Endothelial cell of umbilical vein (primary cell): ENCODE results near the gene NEXMIF. TPM values are rescaled to one million over a fixed set of nuclear protein-coding genes. Genes with fewer than 3 reads are reported as not detected.

Experiments used
- BruUV-seq: library from RNA; stranded (reverse); fragments of 400-500 nt; replicated peaks from 2 replicates; lab custom pipeline; 2021; lab: Mats Ljungman, UMichigan
- CTCF ChIA-PET: fragments of 300-600, 350-600 bp; sonication (Branson Sonifier 250); formaldehyde crosslinking; loops from one replicate; lab custom pipeline; 2021; ENCODE audit warnings: antibody characterized with exemption, inconsistent platforms; lab: Charles Lee
- POLR2A ChIA-PET: fragments of 300-600, 350-600 bp; sonication (Branson Sonifier 250); formaldehyde crosslinking; loops from one replicate; lab custom pipeline; 2021; ENCODE audit warnings: antibody characterized with exemption, inconsistent platforms; lab: Charles Lee
- DNase-seq: peaks from one replicate; pipeline ENCODE4 v3.0.0-alpha.2; 2011; ENCODE audit warnings: low read depth, low spot score
- FAIRE-seq: peaks from 2 replicates; lab custom pipeline; 2011; peaks lifted over from hg19 to GRCh38; lab: Jason Lieb, UNC
- H2AFZ ChIP-seq: 2 replicates; pipeline ENCODE4 v1.6.0; 2012; ENCODE audit warnings: low read depth, low read length, control low read depth, inconsistent platforms
- H3K27ac ChIP-seq: 2 replicates; pipeline ENCODE4 v1.5.1; 2011; ENCODE audit warnings: low read depth, mild to moderate bottlenecking, control low read depth, low read length, moderate library complexity; ENCODE audit not compliant: insufficient read depth
- H3K27me3 ChIP-seq, 2 experiments: 2 replicates each; pipeline versions ENCODE4 v1.6.0 to v1.6.1; 2011; ENCODE audit warnings: low read length in 2 of 2, mixed read lengths in 1 of 2; ENCODE audit not compliant: control insufficient read depth in 2 of 2, insufficient read depth in 2 of 2
- H3K36me3 ChIP-seq, 2 experiments: 2 replicates in 1 of 2; 3 replicates in 1 of 2; pipeline ENCODE4 v1.5.1; 2011; ENCODE audit warnings: low read length in 2 of 2, mild to moderate bottlenecking in 1 of 2, moderate library complexity in 1 of 2; ENCODE audit not compliant: control insufficient read depth in 2 of 2, insufficient read depth in 2 of 2; ENCODE audit errors: extremely low read depth in 1 of 2
- H3K4me1 ChIP-seq: 3 replicates; pipeline ENCODE4 v1.5.1; 2011; ENCODE audit warnings: mild to moderate bottlenecking, low read length; ENCODE audit not compliant: control insufficient read depth, insufficient read depth; ENCODE audit errors: extremely low read depth
- H3K4me2 ChIP-seq: 2 replicates; pipeline ENCODE4 v1.6.1; 2011; ENCODE audit warnings: low read length, control low read depth, mixed read lengths; ENCODE audit not compliant: insufficient read depth
- H3K4me3 ChIP-seq, 3 experiments: fragments of 200-600 bp in 1 of 3; sonication (generic), shearing (Covaris generic) in 1 of 3; replicated peaks in 1 of 3; 2 replicates each; pipeline ENCODE4 v1.5.1; 2011 to 2016; ENCODE audit warnings: control low read depth in 3 of 3, low read length in 3 of 3, mild to moderate bottlenecking in 2 of 3, inconsistent platforms in 1 of 3, low read depth in 1 of 3, moderate library complexity in 1 of 3; ENCODE audit not compliant: insufficient read depth in 1 of 3
- H3K79me2 ChIP-seq: 2 replicates; pipeline ENCODE4 v1.6.0; 2012; ENCODE audit warnings: low read length, inconsistent platforms; ENCODE audit not compliant: control insufficient read depth, insufficient read depth
- H3K9ac ChIP-seq: replicated peaks from 2 replicates; pipeline ENCODE3; 2011; ENCODE audit warnings: low read length, control low read depth; ENCODE audit not compliant: insufficient read depth; ENCODE audit errors: extremely low read depth
- H3K9me1 ChIP-seq: replicated peaks from 3 replicates; pipeline ENCODE4 v1.6.0; 2011; ENCODE audit warnings: mild to moderate bottlenecking, low read length; ENCODE audit not compliant: control insufficient read depth, insufficient read depth; ENCODE audit errors: extremely low read depth
- H3K9me3 ChIP-seq: replicated peaks from 2 replicates; pipeline ENCODE4 v1.5.1; 2012; ENCODE audit warnings: low read length, inconsistent platforms; ENCODE audit not compliant: control insufficient read depth, insufficient read depth
- H4K20me1 ChIP-seq: replicated peaks from 2 replicates; pipeline ENCODE3; 2011; ENCODE audit warnings: mild to moderate bottlenecking, low read length; ENCODE audit not compliant: control insufficient read depth, insufficient read depth; ENCODE audit errors: extremely low read depth
- CTCF ChIP-seq, 2 donors: IDR thresholded peaks; 1 replicate in 1 of 2; 2 replicates in 1 of 2; pipeline ENCODE4 v1.5.1; 2011; ENCODE audit warnings: low read length in 2 of 2, mild to moderate bottlenecking in 2 of 2, moderate library complexity in 2 of 2, control low read depth in 1 of 2, inconsistent platforms in 1 of 2, low read depth in 1 of 2; ENCODE audit not compliant: insufficient read depth in 1 of 2; ENCODE audit errors: extremely low read depth in 1 of 2
- EZH2 ChIP-seq: IDR thresholded peaks from 2 replicates; pipeline ENCODE4 v1.6.1; 2012; ENCODE audit warnings: borderline replicate concordance, low read depth, mild to moderate bottlenecking, moderate library complexity, low read length, inconsistent platforms; ENCODE audit not compliant: severe bottlenecking
- FOS ChIP-seq: IDR thresholded peaks from 2 replicates; pipeline ENCODE4 v1.6.1; 2011; ENCODE audit warnings: mild to moderate bottlenecking, low read length, moderate library complexity, borderline replicate concordance; ENCODE audit not compliant: insufficient read depth
- GATA2 ChIP-seq: IDR thresholded peaks from 2 replicates; pipeline ENCODE4 v1.7.0; 2011; ENCODE audit warnings: low read depth, mild to moderate bottlenecking, moderate library complexity, mixed read lengths, low read length; ENCODE audit not compliant: insufficient read length, insufficient read depth
- JUN ChIP-seq: IDR thresholded peaks from 2 replicates; pipeline ENCODE4 v1.6.1; 2011; ENCODE audit warnings: borderline replicate concordance, low read depth; ENCODE audit not compliant: insufficient read length, insufficient read depth
- MYC ChIP-seq: IDR thresholded peaks from one replicate; pipeline ENCODE4 v1.6.1; 2011; ENCODE audit warnings: mild to moderate bottlenecking, low read depth, low read length
- POLR2A ChIP-seq: IDR thresholded peaks from 2 replicates; pipeline ENCODE4 v1.6.1; 2012; ENCODE audit warnings: low read depth, mild to moderate bottlenecking, control low read depth, low read length
- POLR2AphosphoS5 ChIP-seq: IDR thresholded peaks from 2 replicates; pipeline ENCODE4 v1.6.1; 2012; ENCODE audit warnings: low read depth, mild to moderate bottlenecking, control low read depth, low read length, moderate library complexity; ENCODE audit not compliant: insufficient read depth
- dilution Hi-C: fragments of 300-500 bp; cut with MboI; formaldehyde crosslinking; loops from one replicate; pipeline ENCODE4 v1.15.0; 2019; ENCODE audit warnings: low sequenced_read_pairs; ENCODE audit not compliant: extremely low pct_ligation_motif_present
- intact Hi-C: fragments of 100-400 bp; cut with micrococcal nuclease; formaldehyde crosslinking; loops from one replicate; pipeline ENCODE4 v1.10.0; 2022
- polyA plus RNA-seq, 4 experiments: library from polyadenylated mRNA; depleted of rRNA in 3 of 4; stranded (reverse) in 3 of 4; unstranded in 1 of 4; fragments of >200 nt; gene quantifications; 2 replicates each; pipeline versions ENCODE4 v1.2.1 to v1.2.3, GENCODE V29; 2011 to 2012; ENCODE audit warnings: missing spikeins in 1 of 4
- total RNA-seq: library from RNA; stranded (reverse); gene quantifications from 2 replicates; pipeline ENCODE4 v1.2.3, GENCODE V29; 2021
- TF ChIP-seq, protein P1 (sequence below): IDR thresholded peaks from 2 replicates; pipeline ENCODE4 v1.6.1; 2011; ENCODE audit not compliant: insufficient read depth, insufficient read length

The NEXMIF gene
- total and polyA plus RNA-seq, 2 donors (not counting 3 experiments of a cell fraction or from before 2014, with no cell fraction given): not detected

- FAIRE-seq (no peak), DNase-seq (no peak)
- no peaks in the 10 kb centered on the region for H3K79me2 ChIP-seq
- BruUV-seq: no TSS peak
- no peak overlapping the region for H2AFZ ChIP-seq
- ChIA-PET POLR2A (no interaction called here), CTCF (no interaction called here)
- TF ChIP-seq JUN (no peak), POLR2A (no peak), MYC (no peak), CTCF (IDR thresholded peaks at IDR 0.05; ENCODE audit: extremely low read depth in 1 of 2, insufficient read depth in 1 of 2, low read depth in 1 of 2, low read length in 2 of 2) (no peak), EZH2 (no peak), POLR2AphosphoS5 (no peak), FOS (no peak), GATA2 (no peak)
- TF ChIP-seq, protein P1, sequence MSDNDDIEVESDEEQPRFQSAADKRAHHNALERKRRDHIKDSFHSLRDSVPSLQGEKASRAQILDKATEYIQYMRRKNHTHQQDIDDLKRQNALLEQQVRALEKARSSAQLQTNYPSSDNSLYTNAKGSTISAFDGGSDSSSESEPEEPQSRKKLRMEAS: no peak
- no peaks in the 10 kb centered on the region for H3K4me1 ChIP-seq
- H3K9me3 ChIP-seq: no peaks in the 10 kb centered on the region
- no peaks in the 10 kb centered on the region for H3K36me3 ChIP-seq
- no peak overlapping the region for H3K4me2 ChIP-seq
- no peak overlapping the region for H3K27ac ChIP-seq
- dilution Hi-C loops (no loop called here), intact Hi-C loops (no loop called here)
- H3K4me3 ChIP-seq: no peak overlapping the region
- H3K9ac ChIP-seq: no peak overlapping the region
- H4K20me1 ChIP-seq: no peaks in the 10 kb centered on the region
- no peaks in the 10 kb centered on the region for H3K27me3 ChIP-seq
- H3K9me1 ChIP-seq: no peaks in the 10 kb centered on the region
Measured at GRCh38 chrX:74797338-74797887, 127.8 kb downstream of the NEXMIF start.
